ENCODE results near the gene PEAK1.
A peak's percentile ranks its signal among the peaks of the same experiment; 100 is the strongest.

Gene PEAK1

DNA sequence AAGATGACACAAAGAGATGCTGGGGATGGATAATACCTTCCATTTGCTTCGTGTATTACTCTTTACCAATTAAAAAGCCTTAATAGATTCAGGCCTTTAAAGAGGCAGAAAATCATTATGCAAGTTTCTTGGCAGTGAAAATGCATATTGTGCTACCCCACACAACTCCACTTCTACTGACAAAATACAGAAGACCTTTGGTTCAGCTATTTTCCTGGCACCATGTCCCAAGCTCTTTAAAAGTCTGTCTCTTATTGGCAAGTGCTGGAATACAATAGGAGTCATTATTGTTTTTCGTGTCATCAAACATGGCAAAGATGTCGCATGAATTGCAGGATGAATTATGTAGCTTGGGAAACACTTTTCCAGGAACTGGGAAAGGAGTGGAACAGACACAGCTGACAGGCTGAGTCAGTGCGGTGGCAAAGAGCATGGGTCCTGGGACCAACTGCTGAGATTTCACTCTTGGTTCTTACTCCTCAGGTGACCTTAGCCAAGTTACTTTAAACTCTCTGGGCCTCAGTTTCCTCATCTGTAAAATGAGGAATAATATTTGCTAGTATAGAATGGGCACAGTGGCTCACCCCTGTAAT is 343.5 kb downstream of the PEAK1 start:
- DNase-seq (ENCODE audit: low read depth): no peak
- TF ChIP-seq, protein P1, sequence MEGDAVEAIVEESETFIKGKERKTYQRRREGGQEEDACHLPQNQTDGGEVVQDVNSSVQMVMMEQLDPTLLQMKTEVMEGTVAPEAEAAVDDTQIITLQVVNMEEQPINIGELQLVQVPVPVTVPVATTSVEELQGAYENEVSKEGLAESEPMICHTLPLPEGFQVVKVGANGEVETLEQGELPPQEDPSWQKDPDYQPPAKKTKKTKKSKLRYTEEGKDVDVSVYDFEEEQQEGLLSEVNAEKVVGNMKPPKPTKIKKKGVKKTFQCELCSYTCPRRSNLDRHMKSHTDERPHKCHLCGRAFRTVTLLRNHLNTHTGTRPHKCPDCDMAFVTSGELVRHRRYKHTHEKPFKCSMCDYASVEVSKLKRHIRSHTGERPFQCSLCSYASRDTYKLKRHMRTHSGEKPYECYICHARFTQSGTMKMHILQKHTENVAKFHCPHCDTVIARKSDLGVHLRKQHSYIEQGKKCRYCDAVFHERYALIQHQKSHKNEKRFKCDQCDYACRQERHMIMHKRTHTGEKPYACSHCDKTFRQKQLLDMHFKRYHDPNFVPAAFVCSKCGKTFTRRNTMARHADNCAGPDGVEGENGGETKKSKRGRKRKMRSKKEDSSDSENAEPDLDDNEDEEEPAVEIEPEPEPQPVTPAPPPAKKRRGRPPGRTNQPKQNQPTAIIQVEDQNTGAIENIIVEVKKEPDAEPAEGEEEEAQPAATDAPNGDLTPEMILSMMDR (conservative IDR thresholded peaks at IDR 0.05; ENCODE audit: control insufficient read depth, insufficient read depth, low read depth, low read length): no peak
- no peak overlapping the region for H3K4me3 ChIP-seq (ENCODE audit: control insufficient read depth, low read depth, low read length)

DNA sequence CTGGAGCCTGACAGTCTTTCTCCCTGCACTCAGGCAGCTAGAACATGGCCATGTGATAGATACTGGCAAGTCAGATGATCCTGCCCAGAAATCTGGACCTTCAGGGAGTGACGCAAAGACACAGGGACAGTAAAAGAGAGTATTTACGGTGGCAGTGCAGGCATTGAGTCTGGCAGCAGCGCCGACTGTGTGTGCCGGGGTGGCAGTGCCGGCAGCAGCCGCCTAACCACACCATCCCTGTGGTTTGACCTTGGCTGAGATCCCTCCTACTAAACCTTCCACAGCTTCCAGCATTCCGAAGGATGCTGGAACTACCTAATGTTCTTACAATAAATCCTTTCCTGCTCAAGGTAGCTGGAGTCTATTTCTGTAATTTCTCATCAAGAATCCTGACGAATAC is 344.4 kb downstream of the PEAK1 start:
- H3K4me3 ChIP-seq (ENCODE audit: control insufficient read depth, low read depth, low read length): no peak overlapping the region
- DNase-seq (ENCODE audit: low read depth): no peak
- TF ChIP-seq, protein P1 (conservative IDR thresholded peaks at IDR 0.05; ENCODE audit: control insufficient read depth, insufficient read depth, low read depth, low read length): no peak

DNA sequence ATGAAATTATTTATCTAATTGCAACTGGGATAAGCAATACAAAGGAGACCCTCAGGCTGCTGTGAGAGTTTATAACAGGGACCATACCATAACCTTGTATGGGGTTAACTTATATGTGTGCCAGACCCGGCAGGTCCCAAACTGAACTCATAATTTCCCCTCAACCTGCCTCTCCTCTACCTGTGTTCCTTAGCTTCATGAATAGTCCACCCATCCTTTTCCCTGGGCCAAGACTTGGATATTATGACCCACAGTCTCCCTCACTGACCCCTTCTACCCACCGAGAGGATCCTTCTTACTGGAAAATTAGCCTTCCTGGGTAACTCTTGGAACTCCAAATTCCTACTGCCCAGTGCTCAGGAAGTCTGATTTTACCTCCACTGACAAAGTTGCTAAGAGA is 345.6 kb downstream of the PEAK1 start:
- no peak for DNase-seq (ENCODE audit: low read depth)
- TF ChIP-seq, protein P1 (conservative IDR thresholded peaks at IDR 0.05; ENCODE audit: control insufficient read depth, insufficient read depth, low read depth, low read length): no peak

DNA sequence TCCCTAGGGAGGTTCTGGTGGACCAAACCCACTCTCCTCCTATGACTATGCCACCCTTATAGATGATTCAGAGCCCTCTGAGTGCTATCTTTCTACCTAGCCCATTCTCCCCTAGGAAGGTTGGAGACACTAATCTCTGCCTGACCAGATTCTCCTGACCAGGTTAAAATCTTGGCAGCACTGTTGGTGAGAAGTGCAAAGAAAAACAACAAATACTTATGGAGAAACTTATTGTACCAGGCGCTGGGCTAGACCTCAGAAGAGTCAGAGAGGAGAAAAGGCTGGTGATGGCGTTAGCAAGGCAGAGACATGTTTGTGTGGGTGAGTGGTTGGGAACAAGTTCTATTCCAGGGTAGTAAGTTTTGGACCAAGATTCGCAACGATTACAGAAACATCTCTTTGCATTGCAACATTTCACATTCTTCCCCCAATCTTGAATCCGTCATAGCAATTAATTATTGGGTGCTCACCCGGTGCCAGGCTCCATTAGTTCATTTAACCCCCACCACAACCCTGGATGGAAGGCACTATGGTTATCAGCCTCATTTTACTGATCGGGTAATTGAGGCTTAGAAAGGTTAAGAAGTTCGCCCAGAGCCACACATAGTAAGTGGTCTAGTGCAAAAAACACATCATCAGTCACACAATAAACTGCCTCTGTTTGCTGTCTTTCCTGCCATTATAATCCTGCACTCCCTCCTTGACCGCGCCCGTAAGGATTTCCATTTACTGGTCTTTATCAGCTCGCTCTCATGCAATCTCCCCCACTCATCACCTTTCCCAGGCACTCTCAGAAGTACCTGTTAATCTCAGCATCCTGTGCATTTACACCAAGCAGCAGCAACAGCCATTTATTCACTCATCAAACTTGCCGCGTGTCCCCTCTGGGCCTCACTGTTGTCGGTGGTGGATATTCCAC is 348.3 kb downstream of the PEAK1 start:
- DNase-seq (ENCODE audit: low read depth): peak; percentile 48
- no peak overlapping the region for H3K4me3 ChIP-seq (ENCODE audit: control insufficient read depth, low read depth, low read length)
- TF ChIP-seq, protein P1 (conservative IDR thresholded peaks at IDR 0.05; ENCODE audit: control insufficient read depth, insufficient read depth, low read depth, low read length): no peak

More for the DNA sequence above, 345.6 kb downstream of the PEAK1 start:
- no peak overlapping the region for H3K4me3 ChIP-seq (ENCODE audit: control insufficient read depth, low read depth, low read length)

DNA sequence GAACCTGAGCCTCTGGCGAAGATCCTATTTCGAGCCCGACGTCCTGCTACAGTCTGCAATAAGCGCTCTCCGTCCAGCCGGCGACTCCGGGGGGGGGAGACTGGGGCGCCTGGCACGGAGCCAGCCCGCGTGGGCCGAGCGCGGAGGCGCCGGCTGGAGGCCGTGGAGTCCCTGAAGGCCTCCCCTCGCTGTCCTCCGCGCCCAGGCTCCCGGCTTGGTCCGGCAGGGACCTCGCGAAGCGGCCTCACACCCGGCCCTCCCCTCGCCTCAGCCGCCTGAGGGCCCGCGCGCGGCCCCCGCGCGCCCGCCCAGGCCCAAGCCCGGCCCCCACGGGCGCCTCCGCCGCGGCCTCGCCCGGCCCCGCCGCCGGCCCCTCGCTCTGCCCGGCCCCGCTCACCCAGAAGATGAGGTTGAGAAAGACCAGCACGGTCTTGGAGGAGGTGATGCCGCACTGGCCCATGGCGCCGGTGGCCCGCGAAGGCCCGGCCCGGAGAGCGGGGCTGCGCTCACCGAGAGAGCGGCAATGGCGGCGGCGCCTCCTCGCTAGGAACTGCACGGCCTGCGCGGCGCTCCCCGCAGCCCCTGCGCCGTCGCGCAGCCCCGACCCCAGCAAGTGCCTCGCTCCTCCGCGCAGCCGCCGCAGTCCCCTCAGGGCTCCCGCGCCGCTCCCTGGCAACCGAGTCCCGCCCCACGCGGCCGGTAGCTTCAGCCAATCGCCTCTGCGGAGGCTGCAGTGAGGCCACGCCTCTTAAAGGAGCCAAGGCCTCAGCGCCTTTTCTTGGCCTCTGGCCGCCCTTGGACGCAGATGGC is 349.2 kb downstream of the PEAK1 start, which contains the start of gene TSPAN3:
TSS of gene TSPAN3 (minus strand) at position 615 of the 810 bp plus-strand sequence. CDS start at position 460, 155 bp downstream.
- TF ChIP-seq, protein P1 (conservative IDR thresholded peaks at IDR 0.05; ENCODE audit: control insufficient read depth, insufficient read depth, low read depth, low read length): no peak
- peak within 1 kb of the TSS; percentile 73 for H3K4me3 ChIP-seq (ENCODE audit: control insufficient read depth, low read depth, low read length)
- DNase-seq (ENCODE audit: low read depth): peak; percentile 88

DNA sequence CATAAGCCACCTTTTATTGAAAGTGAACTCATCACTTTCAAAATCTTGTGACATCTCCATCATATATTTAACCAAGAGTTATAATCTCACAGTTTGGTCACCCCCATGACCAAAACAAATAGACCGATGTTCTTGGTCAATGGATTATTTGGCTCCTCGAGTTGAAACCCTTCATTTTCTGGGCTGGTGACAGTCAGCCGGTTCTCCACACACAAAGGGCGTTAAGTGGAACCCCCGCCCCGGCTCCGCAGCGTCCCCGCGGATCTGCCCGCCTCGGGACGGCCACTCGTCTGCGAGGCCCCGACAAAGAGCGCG is 349.8 kb downstream of the PEAK1 start:
- no peak for DNase-seq (ENCODE audit: low read depth)
- TF ChIP-seq, protein P1 (conservative IDR thresholded peaks at IDR 0.05; ENCODE audit: control insufficient read depth, insufficient read depth, low read depth, low read length): no peak
- H3K4me3 ChIP-seq (ENCODE audit: control insufficient read depth, low read depth, low read length): peak overlapping the region; percentile 73
